ENCODE results near the gene HMCN1. TPM values are rescaled to one million over a fixed set of nuclear protein-coding genes. Genes with fewer than 3 reads are reported as not detected.

HMCN1 gene
- total RNA-seq, 1 donor from 2014 or later = 22.2 TPM

DNA sequence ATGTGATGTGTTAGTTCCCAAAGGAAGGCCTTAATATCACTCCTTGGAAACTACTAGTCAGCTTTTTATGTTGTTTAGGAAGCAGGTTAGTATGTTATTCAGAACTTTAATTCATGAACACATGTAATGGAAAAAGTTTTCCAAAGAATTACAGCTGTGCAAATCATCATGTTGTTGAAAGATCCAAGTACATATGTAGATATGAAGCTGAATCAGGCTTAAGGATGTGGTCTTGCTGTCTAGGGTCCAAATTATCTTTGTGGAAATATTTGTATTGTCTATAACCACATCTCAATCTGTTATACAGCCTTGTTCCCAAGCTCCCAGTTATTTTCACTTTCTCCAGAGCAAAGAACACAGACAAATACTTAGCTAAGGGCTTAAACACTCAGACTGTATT is 409.3 kb downstream of the HMCN1 start:
- Mint-ChIP-seq H3K27me3 (ENCODE audit: unreplicated experiment) (peaks cover 3% of the 10 kb centered on the region), H3K4me3 (ENCODE audit: unreplicated experiment) (no peak overlapping the region), H3K27ac (ENCODE audit: unreplicated experiment) (no peak overlapping the region), H3K4me1 (ENCODE audit: unreplicated experiment) (no peaks in the 10 kb centered on the region), H3K36me3 (ENCODE audit: low read depth, unreplicated experiment) (peaks cover 4% of the 10 kb centered on the region), H3K9me3 (ENCODE audit: unreplicated experiment) (no peaks in the 10 kb centered on the region)
- no peak for DNase-seq (ENCODE audit: low spot score)
- TF ChIP-seq, protein P1, sequence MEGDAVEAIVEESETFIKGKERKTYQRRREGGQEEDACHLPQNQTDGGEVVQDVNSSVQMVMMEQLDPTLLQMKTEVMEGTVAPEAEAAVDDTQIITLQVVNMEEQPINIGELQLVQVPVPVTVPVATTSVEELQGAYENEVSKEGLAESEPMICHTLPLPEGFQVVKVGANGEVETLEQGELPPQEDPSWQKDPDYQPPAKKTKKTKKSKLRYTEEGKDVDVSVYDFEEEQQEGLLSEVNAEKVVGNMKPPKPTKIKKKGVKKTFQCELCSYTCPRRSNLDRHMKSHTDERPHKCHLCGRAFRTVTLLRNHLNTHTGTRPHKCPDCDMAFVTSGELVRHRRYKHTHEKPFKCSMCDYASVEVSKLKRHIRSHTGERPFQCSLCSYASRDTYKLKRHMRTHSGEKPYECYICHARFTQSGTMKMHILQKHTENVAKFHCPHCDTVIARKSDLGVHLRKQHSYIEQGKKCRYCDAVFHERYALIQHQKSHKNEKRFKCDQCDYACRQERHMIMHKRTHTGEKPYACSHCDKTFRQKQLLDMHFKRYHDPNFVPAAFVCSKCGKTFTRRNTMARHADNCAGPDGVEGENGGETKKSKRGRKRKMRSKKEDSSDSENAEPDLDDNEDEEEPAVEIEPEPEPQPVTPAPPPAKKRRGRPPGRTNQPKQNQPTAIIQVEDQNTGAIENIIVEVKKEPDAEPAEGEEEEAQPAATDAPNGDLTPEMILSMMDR (IDR thresholded peaks at IDR 0.05; ENCODE audit: unreplicated experiment) = no peak

GRCh38 chr1:186144505-186144904 is 410.3 kb downstream of the HMCN1 start:
- Mint-ChIP-seq H3K27me3 (ENCODE audit: unreplicated experiment) (peaks cover 3% of the 10 kb centered on the region), H3K36me3 (ENCODE audit: low read depth, unreplicated experiment) (peaks cover 4% of the 10 kb centered on the region), H3K4me3 (ENCODE audit: unreplicated experiment) (no peak overlapping the region), H3K27ac (ENCODE audit: unreplicated experiment) (no peak overlapping the region), H3K9me3 (ENCODE audit: unreplicated experiment) (no peaks in the 10 kb centered on the region), H3K4me1 (ENCODE audit: unreplicated experiment) (no peaks in the 10 kb centered on the region)
- DNase-seq (ENCODE audit: low spot score) = no peak
- TF ChIP-seq, protein P1 (IDR thresholded peaks at IDR 0.05; ENCODE audit: unreplicated experiment) = no peak

GRCh38 chr1:186146974-186147373 is 412.8 kb downstream of the HMCN1 start:
- H3K36me3 Mint-ChIP-seq (ENCODE audit: low read depth, unreplicated experiment) = no peaks in the 10 kb centered on the region
- H3K9me3 Mint-ChIP-seq (ENCODE audit: unreplicated experiment) = no peaks in the 10 kb centered on the region
- H3K27ac Mint-ChIP-seq (ENCODE audit: unreplicated experiment) = no peak overlapping the region
- DNase-seq (ENCODE audit: low spot score) = no peak
- TF ChIP-seq, protein P1 (IDR thresholded peaks at IDR 0.05; ENCODE audit: unreplicated experiment) = no peak
- H3K27me3 Mint-ChIP-seq (ENCODE audit: unreplicated experiment) = peaks cover 3% of the 10 kb centered on the region
- no peak overlapping the region for H3K4me3 Mint-ChIP-seq (ENCODE audit: unreplicated experiment)
- no peaks in the 10 kb centered on the region for H3K4me1 Mint-ChIP-seq (ENCODE audit: unreplicated experiment)

DNA sequence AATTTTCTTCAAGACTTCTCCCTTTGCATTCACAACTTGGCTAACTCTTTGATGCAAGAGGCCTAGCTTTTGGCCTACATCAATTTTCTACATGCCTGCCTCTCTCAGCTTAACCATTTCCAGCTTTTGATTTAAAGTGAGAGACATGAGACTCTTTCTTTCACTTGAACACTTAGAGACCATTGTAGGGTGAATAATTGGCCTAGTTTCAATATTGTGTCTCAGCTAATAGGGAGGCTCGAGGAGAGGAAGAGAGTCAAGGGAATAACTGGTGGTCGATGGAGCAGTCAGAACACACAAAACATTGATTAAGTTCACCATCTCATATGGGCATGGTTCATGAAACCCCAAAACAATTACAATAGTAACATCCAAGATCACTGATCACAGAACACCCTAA is 415.4 kb downstream of the HMCN1 start:
- TF ChIP-seq, protein P1 (IDR thresholded peaks at IDR 0.05; ENCODE audit: unreplicated experiment) = no peak
- Mint-ChIP-seq H3K27ac (ENCODE audit: unreplicated experiment) (no peak overlapping the region), H3K36me3 (ENCODE audit: low read depth, unreplicated experiment) (no peaks in the 10 kb centered on the region), H3K27me3 (ENCODE audit: unreplicated experiment) (peaks cover 3% of the 10 kb centered on the region), H3K4me3 (ENCODE audit: unreplicated experiment) (no peak overlapping the region), H3K9me3 (ENCODE audit: unreplicated experiment) (no peaks in the 10 kb centered on the region), H3K4me1 (ENCODE audit: unreplicated experiment) (no peaks in the 10 kb centered on the region)
- DNase-seq (ENCODE audit: low spot score) = no peak

- TF ChIP-seq, protein P1 (IDR thresholded peaks at IDR 0.05; ENCODE audit: unreplicated experiment) = no peak
- Mint-ChIP-seq H3K27ac (ENCODE audit: unreplicated experiment) (no peak overlapping the region), H3K4me1 (ENCODE audit: unreplicated experiment) (no peaks in the 10 kb centered on the region)
Measured at GRCh38 chr1:186152227-186152619, 418.0 kb downstream of the HMCN1 start.

More at GRCh38 chr1:186152227-186152619, 418.0 kb downstream of the HMCN1 start:
- no peak for DNase-seq (ENCODE audit: low spot score)
- Mint-ChIP-seq H3K9me3 (ENCODE audit: unreplicated experiment) (no peaks in the 10 kb centered on the region), H3K4me3 (ENCODE audit: unreplicated experiment) (no peak overlapping the region), H3K27me3 (ENCODE audit: unreplicated experiment) (no peaks in the 10 kb centered on the region), H3K36me3 (ENCODE audit: low read depth, unreplicated experiment) (no peaks in the 10 kb centered on the region)

All from endothelial cell (in vitro differentiated cells).